HG03342 (cell line): ENCODE measurements around the gene GIMD1.
A peak's percentile ranks its signal among the peaks of the same experiment; 100 is the strongest.
"Not testable (repeated sequence)": the region's sequence is repeated elsewhere in the genome, so short reads cannot be mapped to it uniquely, and the experiment has no call there.

ENCODE experiments used
- ATAC-seq: cut with Tn5 transposase; IDR thresholded peaks from one replicate; pipeline ENCODE4 v1.9.1; 2021; ENCODE audit warnings: mild to moderate bottlenecking, moderate library complexity; ENCODE audit not compliant: unreplicated experiment

GIMD1 gene

DNA sequence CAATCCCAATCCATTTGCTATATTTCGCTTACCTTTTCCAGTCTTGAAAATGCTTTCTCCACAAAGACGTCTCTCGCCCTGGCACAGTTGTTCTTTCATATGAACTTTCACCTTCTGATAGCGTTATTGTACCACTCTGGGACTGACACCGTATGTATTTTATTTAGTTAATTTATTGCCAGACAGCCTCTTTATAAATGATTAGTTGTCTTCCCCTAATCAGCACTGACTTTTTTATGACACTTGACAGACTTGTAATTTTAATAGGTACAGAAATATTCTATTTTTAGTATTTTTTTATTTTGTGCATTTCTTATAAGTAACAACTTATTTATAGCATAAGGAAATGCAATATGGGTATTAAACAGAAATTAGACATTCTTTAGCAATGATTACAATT, at the start of gene GIMD1:
GIMD1 (minus strand) TSS at position 101 of the 400 bp plus-strand sequence. CDS start 1,343 bp downstream, outside the sequence.
- ATAC-seq, result no peak

DNA sequence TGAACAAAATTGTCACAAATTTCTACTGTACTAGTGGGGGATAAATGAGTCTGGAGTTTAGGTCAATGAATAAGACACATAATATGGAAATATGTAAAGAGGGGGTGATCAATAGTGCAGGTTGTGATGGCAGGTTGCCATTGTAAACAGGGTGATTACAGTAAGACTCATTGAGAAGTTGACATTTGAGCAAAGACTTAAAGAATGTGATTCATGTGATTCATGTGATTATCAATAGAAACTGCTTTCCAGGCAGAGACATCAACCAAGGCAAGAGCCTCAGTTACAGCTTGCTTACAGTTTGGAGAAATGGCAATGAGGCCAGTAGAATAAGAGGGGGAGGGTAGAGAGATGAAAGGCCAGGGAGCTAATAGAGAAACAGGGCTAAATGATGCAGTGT, 45.8 kb upstream of the GIMD1 start:
- ATAC-seq, result no peak

DNA sequence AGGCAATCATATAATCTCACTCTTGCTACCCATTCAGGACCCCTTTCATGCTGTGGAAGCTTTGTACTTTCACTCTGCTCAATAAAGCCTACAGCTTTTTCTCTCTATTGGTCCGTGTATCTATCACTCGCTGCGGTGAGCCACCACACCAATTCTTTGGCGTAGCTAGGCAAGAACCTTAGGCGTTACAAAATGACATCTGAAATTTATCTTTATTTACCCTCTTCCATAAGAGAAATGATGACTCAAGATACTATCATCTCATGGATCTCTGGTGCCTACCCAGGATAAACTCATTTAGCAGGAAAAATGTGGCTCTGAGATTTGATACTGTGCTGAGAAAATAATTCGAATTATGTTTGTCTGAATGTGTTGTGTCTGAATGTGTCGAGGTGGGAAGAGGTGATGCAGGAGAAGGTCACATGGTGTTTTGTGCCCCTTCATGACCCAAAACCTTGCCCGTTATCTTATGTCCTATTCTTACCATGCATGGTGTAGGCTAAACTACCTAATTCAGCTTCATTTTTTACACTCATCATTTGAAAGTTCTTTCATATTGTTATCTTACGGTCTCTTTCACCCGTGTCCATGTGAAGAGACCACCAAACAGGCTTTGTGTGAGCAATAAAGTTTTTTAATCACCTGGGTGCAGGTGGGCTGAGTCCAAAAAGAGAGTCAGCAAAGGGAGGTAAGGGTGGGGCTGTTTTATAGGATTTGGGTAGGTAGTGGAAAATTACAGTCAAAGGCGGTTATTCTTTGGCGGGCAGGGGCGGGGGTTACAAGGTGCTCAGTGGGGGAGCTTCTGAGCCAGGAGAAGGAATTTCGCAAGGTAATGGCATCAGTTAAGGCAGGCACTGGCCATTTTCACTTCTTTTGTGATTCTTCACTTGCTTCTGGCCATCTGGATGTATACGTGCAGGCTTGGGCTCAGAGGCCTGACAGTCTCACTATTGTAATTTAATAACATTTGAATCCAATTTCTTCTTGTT, 41.6 kb upstream of the GIMD1 start:
- no peak for ATAC-seq

DNA sequence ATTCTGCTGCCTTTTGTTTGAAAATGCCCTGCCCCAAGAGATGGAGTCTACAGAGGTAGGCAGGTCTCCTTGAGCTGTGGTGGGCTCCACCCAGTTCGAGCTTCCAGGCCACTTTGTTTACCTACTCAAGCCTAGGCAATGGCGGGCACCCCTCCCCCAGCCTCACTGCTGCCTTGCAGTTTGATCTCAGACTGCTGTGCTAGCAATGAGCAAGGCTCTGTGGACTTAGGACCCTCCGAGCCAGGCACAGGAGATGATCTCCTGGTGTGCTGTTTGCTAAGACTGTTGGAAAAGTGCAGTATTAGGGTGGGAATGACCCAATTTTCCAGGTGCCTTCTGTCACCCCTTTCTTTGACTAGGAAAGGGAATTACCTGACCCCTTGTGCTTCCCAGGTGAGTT, 39.4 kb upstream of the GIMD1 start:
- not testable (repeated sequence) for ATAC-seq

DNA sequence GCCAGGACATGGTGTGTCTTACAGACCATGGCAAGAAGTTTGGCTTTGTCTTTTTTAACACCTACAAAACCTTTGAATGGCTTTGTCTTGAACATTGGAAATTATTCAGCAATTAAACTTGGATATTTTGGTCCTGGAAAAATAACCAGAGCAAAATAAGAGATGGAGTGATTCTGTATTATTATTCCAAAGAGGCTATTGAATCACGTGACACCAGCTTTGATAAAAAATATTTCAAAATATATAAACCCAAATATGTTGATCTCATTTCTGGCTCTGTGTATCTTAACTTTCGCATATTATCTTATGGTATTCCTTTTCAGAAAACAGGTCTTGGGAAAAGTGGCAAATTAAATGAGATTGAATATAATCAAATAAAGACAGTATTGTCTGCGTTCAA, 32.6 kb upstream of the GIMD1 start:
- no peak for ATAC-seq

DNA sequence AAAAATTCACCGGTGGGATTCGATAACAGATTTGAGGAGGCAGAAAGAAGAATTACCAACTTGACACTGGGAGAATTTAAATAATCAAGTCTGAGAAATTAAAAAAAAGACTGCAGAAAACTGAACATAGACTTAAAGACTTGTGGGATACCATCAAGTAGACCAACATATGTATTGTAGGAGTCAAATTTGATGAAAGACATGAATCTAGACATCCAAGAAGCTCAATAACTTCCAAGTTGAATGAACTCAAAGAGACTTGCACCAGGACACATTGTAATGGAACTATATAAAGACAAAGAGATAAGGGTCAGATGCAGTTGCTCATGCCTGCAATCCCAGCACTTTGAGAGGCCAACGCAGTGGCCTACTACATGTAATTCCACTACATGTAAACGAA, 30.3 kb upstream of the GIMD1 start:
- not testable (repeated sequence) for ATAC-seq

DNA sequence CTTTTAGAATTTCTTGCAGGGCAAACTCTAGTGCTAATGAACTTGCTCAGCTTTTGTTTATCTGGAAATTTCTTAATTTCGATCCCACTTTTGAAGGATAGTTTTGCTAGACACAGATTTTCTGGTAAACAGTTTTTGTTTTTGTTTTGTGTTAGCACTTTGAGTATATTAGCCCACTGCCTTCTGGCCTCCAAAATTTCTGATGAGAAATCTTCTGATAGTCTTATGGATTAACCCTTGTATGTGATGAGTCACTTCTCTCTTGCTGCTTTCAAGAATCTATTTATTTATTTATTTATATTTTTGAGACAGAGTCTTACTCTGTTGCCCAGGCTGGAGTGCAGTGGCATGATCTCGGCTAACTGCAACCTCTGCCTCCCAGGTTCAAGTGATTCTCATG, 27.0 kb upstream of the GIMD1 start:
- ATAC-seq, result no peak

DNA sequence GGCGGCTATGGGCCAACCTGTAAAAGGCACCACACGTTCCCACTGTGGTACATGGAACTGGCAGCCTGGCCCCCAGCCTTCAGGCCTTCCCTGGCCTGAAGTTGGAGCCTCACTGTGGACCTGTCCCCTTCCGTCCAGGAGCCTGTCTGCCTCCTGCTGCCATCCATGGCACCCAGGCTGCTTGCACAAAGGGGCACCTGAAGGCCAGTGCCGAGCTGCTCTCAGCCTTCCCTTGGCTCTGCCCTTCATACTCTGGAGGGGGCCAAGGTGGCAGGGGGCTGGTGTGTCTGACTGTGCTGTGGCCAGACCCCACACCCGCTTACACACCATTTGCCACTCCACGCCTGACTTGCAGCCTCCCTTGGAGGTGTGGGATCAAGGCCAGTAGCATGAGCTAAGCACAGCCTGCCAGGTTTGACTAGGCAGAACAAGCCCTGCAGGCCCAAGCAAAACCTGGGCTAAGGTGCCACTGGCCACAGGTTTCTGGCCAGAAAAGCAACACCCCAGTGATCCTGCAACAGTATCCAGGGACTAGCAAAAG, 17.3 kb upstream of the GIMD1 start:
- ATAC-seq, result no peak

DNA sequence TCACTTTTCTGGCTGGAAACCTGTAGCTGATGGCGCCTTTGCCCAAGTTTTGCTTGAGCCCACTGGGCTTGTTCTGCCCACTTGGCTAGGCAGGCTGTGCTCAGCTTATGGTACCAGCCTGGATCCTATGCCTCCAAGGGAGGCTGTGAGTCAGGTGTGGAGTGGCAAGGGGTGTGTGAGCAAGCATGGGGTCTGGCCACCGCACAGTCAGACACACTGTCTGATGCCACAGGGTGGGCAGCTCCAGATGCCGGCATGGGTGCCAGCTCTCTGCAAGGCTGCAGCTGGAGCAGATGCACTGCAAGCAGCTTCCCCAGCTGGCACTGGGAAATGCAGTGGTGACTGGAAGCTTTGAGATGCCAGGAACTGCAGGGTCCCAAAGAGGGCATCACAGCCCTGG, 16.3 kb upstream of the GIMD1 start:
- ATAC-seq, result no peak

DNA sequence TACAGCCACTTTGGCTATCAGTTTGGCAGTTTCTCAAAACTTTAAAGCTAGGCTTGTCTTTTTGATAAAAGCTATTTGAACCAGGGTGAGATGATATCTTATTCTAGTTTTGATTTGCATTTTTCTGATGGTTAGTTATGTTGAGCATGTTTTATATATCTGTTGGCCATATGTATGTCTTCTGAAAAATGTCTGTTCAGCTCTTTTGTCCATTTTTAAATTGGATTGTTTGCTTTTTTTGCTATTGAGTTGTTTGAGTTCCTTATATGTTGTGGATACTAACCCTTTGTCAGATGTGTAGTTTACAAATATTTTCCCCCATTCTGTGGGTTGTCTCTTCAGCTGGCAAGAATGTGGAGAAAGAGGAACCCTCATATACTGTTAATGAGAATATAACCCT, 11.6 kb upstream of the GIMD1 start:
- ATAC-seq, result no peak

DNA sequence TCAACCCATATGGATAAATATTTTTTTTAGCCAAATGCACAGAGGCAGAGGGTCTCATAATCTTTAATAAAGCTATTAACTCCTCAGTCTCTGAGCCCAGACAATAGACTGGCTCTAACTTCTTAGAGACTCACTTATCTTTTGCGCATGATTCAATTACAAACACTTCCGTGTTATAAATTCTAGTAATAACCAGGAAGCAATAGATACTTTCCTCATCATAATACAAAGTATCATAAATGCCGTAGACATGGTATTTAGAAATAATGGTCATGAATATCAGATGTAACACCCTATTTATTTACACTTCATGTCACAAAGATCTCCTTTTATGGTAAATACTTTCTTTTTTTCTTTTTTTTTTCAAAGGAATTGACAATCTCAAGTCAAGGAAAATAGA, 4.4 kb upstream of the GIMD1 start:
- no peak for ATAC-seq

DNA sequence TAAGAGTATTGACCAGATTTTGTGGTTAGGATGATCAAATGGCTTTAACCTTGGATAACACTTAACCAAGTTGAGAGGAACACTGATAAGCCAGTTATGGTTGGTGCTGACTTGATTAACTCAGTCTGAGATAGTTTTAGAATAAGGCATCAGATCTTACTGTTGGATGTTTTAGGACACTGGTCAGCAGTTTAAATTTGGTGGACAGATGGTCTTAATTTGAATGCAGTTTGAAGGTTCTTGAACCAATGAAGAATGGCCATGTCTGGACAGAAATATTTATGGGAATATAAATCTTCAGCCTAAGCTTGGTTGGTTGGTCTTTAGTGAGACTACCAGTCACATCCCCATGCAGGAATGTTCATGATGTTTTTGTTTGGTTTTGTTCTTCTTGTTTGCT, 2.6 kb upstream of the GIMD1 start:
- ATAC-seq, result no peak

DNA sequence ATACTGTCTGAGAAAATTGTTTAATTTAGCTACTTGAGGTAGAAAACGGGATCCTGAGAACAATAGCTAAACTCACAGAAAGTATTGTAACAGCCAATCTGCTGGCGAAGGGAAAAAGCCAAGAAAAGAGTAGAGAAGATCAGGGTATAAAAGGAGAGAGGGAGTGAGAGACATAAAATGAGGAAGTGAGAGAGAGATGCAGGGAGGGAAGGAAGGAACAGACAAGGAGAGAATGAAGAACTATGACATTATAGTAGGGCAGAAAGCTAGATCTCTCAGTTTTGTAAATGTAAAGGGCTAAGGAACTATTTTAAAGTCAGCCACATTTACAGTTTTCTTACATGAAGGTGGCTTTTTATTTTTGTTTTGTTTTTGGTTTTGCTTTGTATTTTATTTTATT, 1.6 kb upstream of the GIMD1 start:
- ATAC-seq, result no peak

DNA sequence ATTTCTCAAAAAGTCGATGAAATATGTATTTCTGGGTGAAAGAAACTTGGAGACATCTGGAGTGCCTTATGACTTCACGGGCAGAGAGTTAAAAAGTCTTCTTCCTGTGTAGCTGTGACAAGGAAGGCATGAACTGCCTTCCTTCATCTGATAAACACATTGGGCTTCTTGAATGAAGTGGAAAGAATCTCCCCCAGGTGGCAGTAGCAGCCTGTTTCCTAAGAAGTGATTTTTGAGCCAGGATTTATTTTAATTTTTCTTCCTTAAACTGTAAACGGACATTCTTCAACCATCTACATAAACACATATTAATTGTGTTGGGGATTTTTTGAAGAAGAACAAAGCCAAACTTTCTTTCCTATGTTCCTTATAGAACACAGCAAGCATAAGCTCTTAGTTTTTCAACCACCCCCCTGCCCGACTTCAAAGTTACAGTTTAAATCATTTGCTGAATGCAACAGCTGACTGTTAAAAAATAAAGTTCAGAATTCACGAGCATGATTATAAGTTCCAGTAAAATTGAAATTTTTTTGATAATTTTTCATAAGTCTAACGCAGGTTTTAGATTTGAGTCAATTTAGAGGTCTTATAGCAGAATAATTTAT, 980 bp upstream of the GIMD1 start:
- peak; percentile 70 for ATAC-seq

DNA sequence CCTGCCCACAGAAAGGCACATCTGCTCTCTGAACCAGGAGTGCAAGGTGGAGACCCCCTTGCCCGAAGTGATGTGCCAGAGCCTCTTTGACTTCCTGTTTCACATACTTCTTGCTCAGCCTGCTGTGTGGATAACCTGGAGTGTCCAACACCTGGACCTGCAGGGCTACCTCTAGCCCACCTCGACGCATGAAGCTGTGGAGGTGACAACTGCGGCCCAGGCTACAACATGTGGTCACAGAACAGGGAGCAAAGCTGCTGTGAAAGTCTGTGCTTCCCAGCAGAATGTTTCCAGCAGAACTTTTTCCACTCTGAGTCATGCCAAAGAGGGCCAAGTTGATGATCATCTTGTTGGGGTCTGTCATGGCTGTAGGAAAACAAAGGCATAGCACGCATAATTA, 1.5 kb downstream of the GIMD1 start:
- no peak for ATAC-seq

DNA sequence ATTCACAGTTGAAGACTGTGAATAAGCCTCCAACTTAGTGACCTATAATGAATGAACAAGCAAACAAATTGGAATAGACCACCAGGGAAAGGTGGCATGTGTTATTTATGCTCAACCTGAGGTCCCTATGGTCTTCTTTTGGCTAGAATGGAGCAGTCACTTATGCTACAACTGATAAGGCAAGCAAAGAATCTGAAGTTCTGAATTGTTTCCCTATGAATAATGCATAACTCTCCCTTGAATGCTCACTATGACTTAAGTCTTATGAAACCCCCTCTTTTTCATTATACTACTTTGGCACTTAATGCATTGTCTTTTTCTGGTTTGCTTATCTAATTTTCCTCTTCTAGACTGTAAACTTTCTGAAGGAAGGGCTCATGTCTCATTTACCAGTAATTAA, 2.6 kb downstream of the GIMD1 start:
- no peak for ATAC-seq

DNA sequence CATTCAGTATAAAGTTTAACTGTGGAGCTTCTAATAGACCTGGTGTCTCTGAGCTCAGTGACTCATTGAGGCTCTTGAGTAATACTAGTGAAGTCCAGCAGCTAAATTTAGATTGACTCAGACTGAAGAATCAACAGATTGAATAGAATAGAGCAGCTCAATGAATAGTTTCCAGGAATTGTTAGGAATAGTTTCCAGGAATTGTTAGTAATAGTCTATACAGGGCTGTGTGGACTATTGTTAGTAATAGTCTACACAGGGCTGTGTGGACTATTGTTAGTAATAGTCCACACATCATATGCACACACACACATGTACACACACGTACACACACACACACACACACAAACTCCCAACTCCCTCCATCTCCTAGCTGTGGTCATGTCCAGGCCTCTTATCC, 3.0 kb downstream of the GIMD1 start:
- no peak for ATAC-seq

DNA sequence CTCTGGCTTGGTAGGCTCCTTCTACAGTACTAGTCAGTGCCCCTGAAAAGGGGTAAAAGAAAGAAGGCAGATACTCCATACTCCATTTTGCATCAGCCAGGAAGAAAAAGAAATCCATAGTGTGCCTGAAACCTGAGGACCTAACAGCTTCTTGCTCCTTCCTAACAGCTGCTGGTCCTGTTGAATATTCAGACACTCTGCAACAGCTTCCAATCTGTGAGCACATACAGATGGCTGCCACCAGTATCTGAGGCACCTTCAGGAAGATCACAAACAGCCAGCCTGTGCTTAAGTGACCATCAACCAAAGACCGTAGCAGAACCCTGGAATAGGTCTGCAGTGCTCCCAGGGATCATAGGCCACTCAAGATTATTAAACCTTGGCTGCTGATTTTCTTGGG, 4.3 kb downstream of the GIMD1 start:
- no peak for ATAC-seq

DNA sequence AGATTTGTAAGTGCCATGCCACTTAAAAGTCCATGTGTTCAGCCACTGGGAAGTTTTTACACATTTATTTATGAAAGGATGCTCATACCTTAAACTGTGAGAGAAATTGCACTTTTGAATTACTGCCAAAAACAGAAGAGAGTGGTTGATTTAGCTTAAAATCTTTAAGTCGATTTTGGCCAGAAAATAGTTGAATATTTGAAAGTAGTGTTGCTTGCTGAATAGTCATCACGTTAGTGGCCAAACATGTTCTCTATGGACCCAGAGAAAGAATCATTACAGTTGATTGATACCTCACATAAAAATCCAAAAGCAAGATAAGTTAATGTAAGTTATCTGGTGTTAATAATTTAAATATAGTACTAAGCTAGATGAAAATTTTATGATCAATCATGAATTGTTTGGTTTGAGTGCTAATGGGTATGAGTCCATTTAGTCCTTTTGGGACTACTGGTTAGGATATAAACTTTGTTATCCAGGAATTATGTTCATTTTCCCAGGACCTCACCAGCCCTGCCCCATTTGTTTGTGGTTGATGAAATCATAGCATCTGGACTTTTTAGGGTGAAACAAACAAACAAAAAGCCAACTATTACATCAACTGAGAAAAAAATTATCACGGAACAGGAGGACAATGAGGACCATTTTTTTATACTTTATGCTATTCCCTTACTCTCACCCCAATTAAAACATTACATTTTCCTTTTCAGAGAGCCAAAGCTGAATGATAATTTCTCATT, 6.3 kb downstream of the GIMD1 start:
- no peak for ATAC-seq

DNA sequence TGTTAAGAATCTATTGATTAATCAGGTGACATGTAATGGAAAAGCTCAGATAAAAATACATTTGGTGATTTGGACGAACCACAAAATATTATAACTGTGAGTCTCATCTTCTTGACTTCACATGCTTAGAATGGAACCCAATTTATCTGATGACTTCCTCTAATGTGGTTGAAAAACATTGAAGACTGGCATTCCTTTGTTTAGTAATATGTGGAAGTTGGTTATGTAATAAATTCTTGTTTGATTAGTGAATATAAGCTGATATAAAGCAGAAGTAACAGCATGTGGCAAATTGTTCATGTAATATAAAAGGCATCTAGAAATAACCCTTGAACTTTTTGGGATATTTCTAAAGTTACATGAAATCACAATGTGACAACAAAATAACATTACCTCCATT, 9.7 kb downstream of the GIMD1 start:
- ATAC-seq, result no peak

DNA sequence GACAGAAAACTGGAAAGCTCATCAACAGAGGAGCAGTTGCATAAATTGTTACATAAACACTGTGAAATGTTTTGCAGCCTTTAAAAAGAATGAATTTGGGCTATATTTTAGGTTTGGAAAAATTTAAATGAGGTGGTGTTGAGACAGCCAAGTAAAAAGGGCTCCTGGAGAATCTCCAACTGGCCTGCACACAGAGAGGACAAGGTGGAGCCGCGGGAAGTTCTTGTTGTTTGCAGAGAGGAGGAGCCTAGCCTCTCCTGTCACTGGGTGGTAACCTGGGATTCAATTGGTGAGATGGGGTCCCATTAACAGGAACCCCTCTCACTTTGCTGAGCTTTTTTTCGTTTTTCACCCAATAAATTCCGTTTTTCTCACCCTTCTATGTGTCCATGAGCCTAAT, 13.4 kb downstream of the GIMD1 start:
- ATAC-seq, result no peak
